H1 (cell line): ENCODE measurements around the gene ZBTB7B.

Experiments
- CEBPB ChIP-seq: IDR thresholded peaks from 2 replicates; pipeline ENCODE4 v1.6.1; 2012; ENCODE audit warnings: low read depth, low read length
- EGR1 ChIP-seq: IDR thresholded peaks from 2 replicates; pipeline ENCODE4 v1.6.1; 2011; ENCODE audit warnings: low read depth, low read length, borderline replicate concordance
- EP300 ChIP-seq, 2 experiments: IDR thresholded peaks; 1 replicate in 1 of 2; 2 replicates in 1 of 2; pipeline ENCODE4 v1.6.1; 2011 to 2012; ENCODE audit warnings: low read depth in 2 of 2, low read length in 2 of 2, mild to moderate bottlenecking in 2 of 2, borderline replicate concordance in 1 of 2, inconsistent platforms in 1 of 2, moderate library complexity in 1 of 2
- EZH2 ChIP-seq: fragments of 200-600 bp; sonication (generic); IDR thresholded peaks from 2 replicates; pipeline ENCODE4 v1.7.1; 2012; ENCODE audit warnings: low read depth, mild to moderate bottlenecking, moderate library complexity, low read length, inconsistent platforms; ENCODE audit not compliant: severe bottlenecking
- POLR2A ChIP-seq, 2 experiments: IDR thresholded peaks; 1 replicate in 1 of 2; 2 replicates in 1 of 2; pipeline ENCODE4 v1.6.1; 2011; ENCODE audit warnings: low read depth in 2 of 2, low read length in 2 of 2, mild to moderate bottlenecking in 2 of 2; ENCODE audit errors: control extremely low read depth in 1 of 2
- POLR2AphosphoS5 ChIP-seq: IDR thresholded peaks from 2 replicates; pipeline ENCODE4 v1.6.1; 2011; ENCODE audit warnings: low read depth, low read length
- SIRT6 ChIP-seq: IDR thresholded peaks from one replicate; pipeline ENCODE4 v1.7.1; 2012; ENCODE audit warnings: low read length, inconsistent platforms
- TAF1 ChIP-seq: IDR thresholded peaks from 2 replicates; pipeline ENCODE4 v1.6.1; 2011; ENCODE audit warnings: mild to moderate bottlenecking, low read depth, low read length
- ZNF274 ChIP-seq: IDR thresholded peaks from 2 replicates; pipeline ENCODE4 v1.7.0; 2012; ENCODE audit warnings: low read length, borderline replicate concordance; ENCODE audit errors: extremely low read depth
- TF ChIP-seq, protein P1 (sequence below), 3 experiments: IDR thresholded peaks; 1 replicate in 2 of 3; 2 replicates in 1 of 3; pipeline versions ENCODE4 v1.5.1 to v1.6.1; 2011; ENCODE audit warnings: low read length in 3 of 3, mild to moderate bottlenecking in 3 of 3, inconsistent platforms in 2 of 3, low read depth in 1 of 3, moderate library complexity in 1 of 3; ENCODE audit not compliant: insufficient read depth in 1 of 3; ENCODE audit errors: control extremely low read depth in 1 of 3

DNA sequence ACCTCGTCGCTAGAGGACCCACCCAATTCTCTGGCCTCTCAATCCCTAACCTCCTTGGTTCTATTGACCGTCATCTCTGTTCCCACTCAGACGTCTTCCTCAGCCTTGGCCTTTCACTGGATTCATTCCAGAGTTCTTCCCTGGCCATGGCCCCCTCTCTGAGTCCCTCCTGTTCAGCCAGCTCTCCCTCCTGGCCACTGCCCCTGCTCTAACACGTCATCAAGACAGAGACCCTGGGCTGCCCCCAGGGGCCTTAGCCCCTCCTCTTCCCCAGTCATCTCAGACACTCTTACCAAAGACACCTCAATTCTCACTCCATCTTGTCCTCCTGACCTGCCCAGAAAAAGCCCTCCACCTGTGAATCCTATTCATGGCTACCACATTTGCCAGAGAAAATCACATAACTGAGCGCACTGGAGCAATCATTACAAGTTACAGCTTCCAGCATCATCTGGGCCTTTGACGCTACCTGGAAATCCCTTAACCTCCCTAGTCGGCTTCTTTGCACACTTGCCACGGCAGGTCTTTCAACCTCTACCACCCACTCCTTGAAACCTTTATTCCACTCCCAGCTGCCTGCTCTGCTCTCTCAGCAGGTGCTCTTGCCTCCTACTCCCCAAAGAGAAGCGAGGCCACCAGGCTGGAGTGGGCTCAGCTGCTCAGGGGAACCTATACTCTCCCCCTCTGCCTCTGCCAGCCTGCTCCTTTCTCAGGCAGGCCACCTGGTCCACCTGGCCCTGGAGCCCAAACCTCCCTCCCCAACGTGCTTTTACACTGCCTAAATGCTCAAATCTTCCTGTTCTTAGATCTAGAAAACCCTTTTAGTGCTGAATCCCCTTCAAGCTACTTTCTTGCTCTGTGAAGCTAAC is 17.0 kb downstream of the ZBTB7B start:
- TF ChIP-seq, protein P1, sequence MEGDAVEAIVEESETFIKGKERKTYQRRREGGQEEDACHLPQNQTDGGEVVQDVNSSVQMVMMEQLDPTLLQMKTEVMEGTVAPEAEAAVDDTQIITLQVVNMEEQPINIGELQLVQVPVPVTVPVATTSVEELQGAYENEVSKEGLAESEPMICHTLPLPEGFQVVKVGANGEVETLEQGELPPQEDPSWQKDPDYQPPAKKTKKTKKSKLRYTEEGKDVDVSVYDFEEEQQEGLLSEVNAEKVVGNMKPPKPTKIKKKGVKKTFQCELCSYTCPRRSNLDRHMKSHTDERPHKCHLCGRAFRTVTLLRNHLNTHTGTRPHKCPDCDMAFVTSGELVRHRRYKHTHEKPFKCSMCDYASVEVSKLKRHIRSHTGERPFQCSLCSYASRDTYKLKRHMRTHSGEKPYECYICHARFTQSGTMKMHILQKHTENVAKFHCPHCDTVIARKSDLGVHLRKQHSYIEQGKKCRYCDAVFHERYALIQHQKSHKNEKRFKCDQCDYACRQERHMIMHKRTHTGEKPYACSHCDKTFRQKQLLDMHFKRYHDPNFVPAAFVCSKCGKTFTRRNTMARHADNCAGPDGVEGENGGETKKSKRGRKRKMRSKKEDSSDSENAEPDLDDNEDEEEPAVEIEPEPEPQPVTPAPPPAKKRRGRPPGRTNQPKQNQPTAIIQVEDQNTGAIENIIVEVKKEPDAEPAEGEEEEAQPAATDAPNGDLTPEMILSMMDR (IDR thresholded peaks at IDR 0.05; ENCODE audit: control extremely low read depth in 1 of 3, insufficient read depth in 1 of 3, low read depth in 1 of 3, low read length in 3 of 3) = no peak
- no peak for TF ChIP-seq CEBPB
- no peak for TF ChIP-seq EZH2
- no peak for TF ChIP-seq POLR2A (IDR thresholded peaks at IDR 0.05; ENCODE audit: control extremely low read depth in 1 of 2, low read depth in 2 of 2, low read length in 2 of 2)
- no peak for TF ChIP-seq TAF1
- TF ChIP-seq EP300 (IDR thresholded peaks at IDR 0.05; ENCODE audit: borderline replicate concordance in 1 of 2, low read depth in 2 of 2, low read length in 2 of 2) = no peak
- no peak for TF ChIP-seq EGR1
- no peak for TF ChIP-seq SIRT6
- TF ChIP-seq POLR2AphosphoS5 = no peak
- TF ChIP-seq ZNF274 = no peak
